Endothelial cell of umbilical vein (primary cell): Measurements from ENCODE around the gene PRRC2C. TPM values are rescaled to one million over a fixed set of nuclear protein-coding genes. Genes with fewer than 3 reads are reported as not detected.

ENCODE experiments used
- BruUV-seq: library from RNA; stranded (reverse); fragments of 400-500 nt; replicated peaks from 2 replicates; lab custom pipeline; 2021; lab: Mats Ljungman, UMichigan
- CTCF ChIA-PET: fragments of 300-600, 350-600 bp; sonication (Branson Sonifier 250); formaldehyde crosslinking; loops from one replicate; lab custom pipeline; 2021; ENCODE audit warnings: antibody characterized with exemption, inconsistent platforms; lab: Charles Lee
- POLR2A ChIA-PET: fragments of 300-600, 350-600 bp; sonication (Branson Sonifier 250); formaldehyde crosslinking; loops from one replicate; lab custom pipeline; 2021; ENCODE audit warnings: antibody characterized with exemption, inconsistent platforms; lab: Charles Lee
- DNase-seq: peaks from one replicate; pipeline ENCODE4 v3.0.0-alpha.2; 2011; ENCODE audit warnings: low read depth, low spot score
- FAIRE-seq: peaks from 2 replicates; lab custom pipeline; 2011; peaks lifted over from hg19 to GRCh38; lab: Jason Lieb, UNC
- H2AFZ ChIP-seq: 2 replicates; pipeline ENCODE4 v1.6.0; 2012; ENCODE audit warnings: low read depth, low read length, control low read depth, inconsistent platforms
- H3K27ac ChIP-seq: 2 replicates; pipeline ENCODE4 v1.5.1; 2011; ENCODE audit warnings: low read depth, mild to moderate bottlenecking, control low read depth, low read length, moderate library complexity; ENCODE audit not compliant: insufficient read depth
- H3K27me3 ChIP-seq, 2 experiments: 2 replicates each; pipeline versions ENCODE4 v1.6.0 to v1.6.1; 2011; ENCODE audit warnings: low read length in 2 of 2, mixed read lengths in 1 of 2; ENCODE audit not compliant: control insufficient read depth in 2 of 2, insufficient read depth in 2 of 2
- H3K36me3 ChIP-seq, 2 experiments: 2 replicates in 1 of 2; 3 replicates in 1 of 2; pipeline ENCODE4 v1.5.1; 2011; ENCODE audit warnings: low read length in 2 of 2, mild to moderate bottlenecking in 1 of 2, moderate library complexity in 1 of 2; ENCODE audit not compliant: control insufficient read depth in 2 of 2, insufficient read depth in 2 of 2; ENCODE audit errors: extremely low read depth in 1 of 2
- H3K4me1 ChIP-seq: 3 replicates; pipeline ENCODE4 v1.5.1; 2011; ENCODE audit warnings: mild to moderate bottlenecking, low read length; ENCODE audit not compliant: control insufficient read depth, insufficient read depth; ENCODE audit errors: extremely low read depth
- H3K4me2 ChIP-seq: 2 replicates; pipeline ENCODE4 v1.6.1; 2011; ENCODE audit warnings: low read length, control low read depth, mixed read lengths; ENCODE audit not compliant: insufficient read depth
- H3K4me3 ChIP-seq, 3 experiments: fragments of 200-600 bp in 1 of 3; sonication (generic), shearing (Covaris generic) in 1 of 3; replicated peaks in 1 of 3; 2 replicates each; pipeline ENCODE4 v1.5.1; 2011 to 2016; ENCODE audit warnings: control low read depth in 3 of 3, low read length in 3 of 3, mild to moderate bottlenecking in 2 of 3, inconsistent platforms in 1 of 3, low read depth in 1 of 3, moderate library complexity in 1 of 3; ENCODE audit not compliant: insufficient read depth in 1 of 3
- H3K79me2 ChIP-seq: 2 replicates; pipeline ENCODE4 v1.6.0; 2012; ENCODE audit warnings: low read length, inconsistent platforms; ENCODE audit not compliant: control insufficient read depth, insufficient read depth
- H3K9ac ChIP-seq: replicated peaks from 2 replicates; pipeline ENCODE3; 2011; ENCODE audit warnings: low read length, control low read depth; ENCODE audit not compliant: insufficient read depth; ENCODE audit errors: extremely low read depth
- H3K9me1 ChIP-seq: replicated peaks from 3 replicates; pipeline ENCODE4 v1.6.0; 2011; ENCODE audit warnings: mild to moderate bottlenecking, low read length; ENCODE audit not compliant: control insufficient read depth, insufficient read depth; ENCODE audit errors: extremely low read depth
- H3K9me3 ChIP-seq: replicated peaks from 2 replicates; pipeline ENCODE4 v1.5.1; 2012; ENCODE audit warnings: low read length, inconsistent platforms; ENCODE audit not compliant: control insufficient read depth, insufficient read depth
- H4K20me1 ChIP-seq: replicated peaks from 2 replicates; pipeline ENCODE3; 2011; ENCODE audit warnings: mild to moderate bottlenecking, low read length; ENCODE audit not compliant: control insufficient read depth, insufficient read depth; ENCODE audit errors: extremely low read depth
- EZH2 ChIP-seq: IDR thresholded peaks from 2 replicates; pipeline ENCODE4 v1.6.1; 2012; ENCODE audit warnings: borderline replicate concordance, low read depth, mild to moderate bottlenecking, moderate library complexity, low read length, inconsistent platforms; ENCODE audit not compliant: severe bottlenecking
- FOS ChIP-seq: IDR thresholded peaks from 2 replicates; pipeline ENCODE4 v1.6.1; 2011; ENCODE audit warnings: mild to moderate bottlenecking, low read length, moderate library complexity, borderline replicate concordance; ENCODE audit not compliant: insufficient read depth
- GATA2 ChIP-seq: IDR thresholded peaks from 2 replicates; pipeline ENCODE4 v1.7.0; 2011; ENCODE audit warnings: low read depth, mild to moderate bottlenecking, moderate library complexity, mixed read lengths, low read length; ENCODE audit not compliant: insufficient read length, insufficient read depth
- JUN ChIP-seq: IDR thresholded peaks from 2 replicates; pipeline ENCODE4 v1.6.1; 2011; ENCODE audit warnings: borderline replicate concordance, low read depth; ENCODE audit not compliant: insufficient read length, insufficient read depth
- MYC ChIP-seq: IDR thresholded peaks from one replicate; pipeline ENCODE4 v1.6.1; 2011; ENCODE audit warnings: mild to moderate bottlenecking, low read depth, low read length
- POLR2A ChIP-seq: IDR thresholded peaks from 2 replicates; pipeline ENCODE4 v1.6.1; 2012; ENCODE audit warnings: low read depth, mild to moderate bottlenecking, control low read depth, low read length
- POLR2AphosphoS5 ChIP-seq: IDR thresholded peaks from 2 replicates; pipeline ENCODE4 v1.6.1; 2012; ENCODE audit warnings: low read depth, mild to moderate bottlenecking, control low read depth, low read length, moderate library complexity; ENCODE audit not compliant: insufficient read depth
- dilution Hi-C: fragments of 300-500 bp; cut with MboI; formaldehyde crosslinking; loops from one replicate; pipeline ENCODE4 v1.15.0; 2019; ENCODE audit warnings: low sequenced_read_pairs; ENCODE audit not compliant: extremely low pct_ligation_motif_present
- intact Hi-C: fragments of 100-400 bp; cut with micrococcal nuclease; formaldehyde crosslinking; loops from one replicate; pipeline ENCODE4 v1.10.0; 2022
- polyA plus RNA-seq, 4 experiments: library from polyadenylated mRNA; depleted of rRNA in 3 of 4; stranded (reverse) in 3 of 4; unstranded in 1 of 4; fragments of >200 nt; gene quantifications; 2 replicates each; pipeline versions ENCODE4 v1.2.1 to v1.2.3, GENCODE V29; 2011 to 2012; ENCODE audit warnings: missing spikeins in 1 of 4
- total RNA-seq: library from RNA; stranded (reverse); gene quantifications from 2 replicates; pipeline ENCODE4 v1.2.3, GENCODE V29; 2021
- TF ChIP-seq, protein P1 (sequence below), 2 donors: IDR thresholded peaks; 1 replicate in 1 of 2; 2 replicates in 1 of 2; pipeline ENCODE4 v1.5.1; 2011; ENCODE audit warnings: low read length in 2 of 2, mild to moderate bottlenecking in 2 of 2, moderate library complexity in 2 of 2, control low read depth in 1 of 2, inconsistent platforms in 1 of 2, low read depth in 1 of 2; ENCODE audit not compliant: insufficient read depth in 1 of 2; ENCODE audit errors: extremely low read depth in 1 of 2

PRRC2C gene
- total and polyA plus RNA-seq, 2 donors (not counting 3 experiments of a cell fraction or from before 2014, with no cell fraction given) = 65.7 to 199 TPM

DNA sequence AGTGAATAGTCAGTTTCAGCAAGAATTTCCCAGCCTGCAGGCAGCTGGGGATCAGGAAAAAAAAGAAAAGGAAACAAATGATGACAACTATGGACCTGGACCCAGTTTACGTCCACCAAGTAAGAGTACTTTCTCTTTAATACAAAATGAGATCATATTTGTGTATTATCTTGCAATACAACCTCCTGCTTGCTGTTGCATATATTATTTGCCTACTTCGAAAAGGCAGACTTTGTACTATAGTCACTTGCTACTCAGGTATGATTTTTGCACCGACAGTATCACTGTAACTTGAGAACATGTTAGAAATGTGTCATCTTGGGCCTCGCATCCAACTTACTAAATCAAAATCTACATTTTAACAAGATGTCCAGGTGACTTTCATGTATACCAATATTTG lies 30.4 kb downstream of the PRRC2C start:
- TF ChIP-seq JUN (no peak), POLR2AphosphoS5 (no peak), FOS (no peak), POLR2A (no peak), MYC (no peak)
- Histone ChIP-seq H3K4me2 (no peak overlapping the region), H3K36me3 (peaks cover 16% of the 10 kb centered on the region in 2 experiments), H3K4me1 (no peaks in the 10 kb centered on the region), H3K9me1 (no peaks in the 10 kb centered on the region), H4K20me1 (peaks cover 16% of the 10 kb centered on the region), H2AFZ (no peak overlapping the region), H3K9me3 (no peaks in the 10 kb centered on the region), H3K27ac (no peak overlapping the region), H3K4me3 (no peak overlapping the region), H3K27me3 (no peaks in the 10 kb centered on the region), H3K9ac (no peak overlapping the region), H3K79me2 (peaks cover 54% of the 10 kb centered on the region)
- DNase-seq (no peak), FAIRE-seq (no peak)
- dilution Hi-C loops = no loop called here
- ChIA-PET POLR2A (no interaction called here), CTCF (interaction anchor here (1.2 to 1.5 kb wide), 3 partner anchors 14 to 202 kb away, joined by 3 to 12 read pairs (median 4); partner anchors contain the start of genes FMO4 and PRRC2C)
- BruUV-seq = no TSS peak
- intact Hi-C loops = no loop called here

DNA sequence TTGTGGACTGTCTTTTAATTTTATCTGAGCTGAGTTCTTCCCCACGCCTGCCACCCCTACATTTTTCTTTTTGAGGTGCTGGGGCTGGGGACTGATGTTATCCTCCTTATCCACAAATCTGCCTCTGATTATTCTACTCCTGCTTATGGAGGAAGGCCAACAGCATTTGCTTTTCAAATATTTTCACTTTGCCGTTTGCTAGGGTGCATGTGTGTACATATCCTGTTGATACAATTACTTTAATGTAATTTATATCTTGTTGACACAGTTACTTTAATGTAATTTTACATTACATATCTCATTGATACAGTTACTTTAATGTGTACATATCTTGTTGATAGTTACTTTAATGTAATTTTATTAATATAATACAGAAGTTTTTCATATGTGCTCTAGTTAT lies 36.2 kb downstream of the PRRC2C start:
- Histone ChIP-seq H3K27me3 (no peaks in the 10 kb centered on the region), H3K79me2 (peaks cover 23% of the 10 kb centered on the region), H3K4me2 (no peak overlapping the region), H4K20me1 (no peaks in the 10 kb centered on the region), H2AFZ (no peak overlapping the region), H3K9ac (no peak overlapping the region), H3K9me1 (no peaks in the 10 kb centered on the region), H3K27ac (no peak overlapping the region), H3K4me1 (no peaks in the 10 kb centered on the region), H3K36me3 (peaks cover 9 to 42% of the 10 kb centered on the region in 2 experiments), H3K4me3 (no peak overlapping the region), H3K9me3 (no peaks in the 10 kb centered on the region)
- intact Hi-C loops = no loop called here
- CTCF ChIA-PET = no interaction called here
- BruUV-seq = no TSS peak
- dilution Hi-C loops = no loop called here
- TF ChIP-seq JUN (no peak), POLR2A (no peak), EZH2 (no peak), GATA2 (no peak), POLR2AphosphoS5 (no peak), FOS (no peak), MYC (no peak)
- TF ChIP-seq, protein P1, sequence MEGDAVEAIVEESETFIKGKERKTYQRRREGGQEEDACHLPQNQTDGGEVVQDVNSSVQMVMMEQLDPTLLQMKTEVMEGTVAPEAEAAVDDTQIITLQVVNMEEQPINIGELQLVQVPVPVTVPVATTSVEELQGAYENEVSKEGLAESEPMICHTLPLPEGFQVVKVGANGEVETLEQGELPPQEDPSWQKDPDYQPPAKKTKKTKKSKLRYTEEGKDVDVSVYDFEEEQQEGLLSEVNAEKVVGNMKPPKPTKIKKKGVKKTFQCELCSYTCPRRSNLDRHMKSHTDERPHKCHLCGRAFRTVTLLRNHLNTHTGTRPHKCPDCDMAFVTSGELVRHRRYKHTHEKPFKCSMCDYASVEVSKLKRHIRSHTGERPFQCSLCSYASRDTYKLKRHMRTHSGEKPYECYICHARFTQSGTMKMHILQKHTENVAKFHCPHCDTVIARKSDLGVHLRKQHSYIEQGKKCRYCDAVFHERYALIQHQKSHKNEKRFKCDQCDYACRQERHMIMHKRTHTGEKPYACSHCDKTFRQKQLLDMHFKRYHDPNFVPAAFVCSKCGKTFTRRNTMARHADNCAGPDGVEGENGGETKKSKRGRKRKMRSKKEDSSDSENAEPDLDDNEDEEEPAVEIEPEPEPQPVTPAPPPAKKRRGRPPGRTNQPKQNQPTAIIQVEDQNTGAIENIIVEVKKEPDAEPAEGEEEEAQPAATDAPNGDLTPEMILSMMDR (IDR thresholded peaks at IDR 0.05; ENCODE audit: extremely low read depth in 1 of 2, insufficient read depth in 1 of 2, low read depth in 1 of 2, low read length in 2 of 2) = no peak
- POLR2A ChIA-PET = no interaction called here
- DNase-seq = no peak
- FAIRE-seq = no peak
